NCI-H510A treated with DMSO at 0.1 percent for 48 hours (cell line): ENCODE data around the gene ITGB8.
"Not testable (repeated sequence)": the region's sequence is repeated elsewhere in the genome, so short reads cannot be mapped to it uniquely, and the experiment has no call there.

Experiments used
- DNase-seq: peaks from one replicate; lab custom pipeline; 2025; lab: John Stamatoyannopoulos, UW

The ITGB8 gene

GRCh38 chr7:20330239-20330927, at the start of gene ITGB8:
TSS of gene ITGB8 (plus strand) at chr7:20330900. CDS start at chr7:20331807, 907 bp downstream.
- peak; percentile 76 for DNase-seq

GRCh38 chr7:20282959-20283358, 47.7 kb upstream of the ITGB8 start:
- DNase-seq, result no peak

- no peak for DNase-seq
Measured at GRCh38 chr7:20283385-20283784, 47.3 kb upstream of the ITGB8 start.

- DNase-seq, result no peak
Measured at GRCh38 chr7:20284003-20284770, 46.5 kb upstream of the ITGB8 start.

GRCh38 chr7:20284771-20285143, 45.9 kb upstream of the ITGB8 start:
- no peak for DNase-seq

GRCh38 chr7:20287317-20287716, 43.4 kb upstream of the ITGB8 start:
- DNase-seq, result no peak

GRCh38 chr7:20288036-20288435, 42.7 kb upstream of the ITGB8 start:
- no peak for DNase-seq

- no peak for DNase-seq
Measured at GRCh38 chr7:20290505-20291111, 40.1 kb upstream of the ITGB8 start.

- DNase-seq, result no peak
Measured at GRCh38 chr7:20293336-20293735, 37.4 kb upstream of the ITGB8 start.

- no peak for DNase-seq
Measured at GRCh38 chr7:20296444-20296843, 34.3 kb upstream of the ITGB8 start.

- no peak for DNase-seq
Measured at GRCh38 chr7:20296901-20297300, 33.8 kb upstream of the ITGB8 start.

GRCh38 chr7:20298486-20298901, 32.2 kb upstream of the ITGB8 start:
- no peak for DNase-seq

GRCh38 chr7:20299145-20299544, 31.6 kb upstream of the ITGB8 start:
- DNase-seq, result no peak

GRCh38 chr7:20299647-20300312, 30.9 kb upstream of the ITGB8 start:
- DNase-seq, result no peak

GRCh38 chr7:20301311-20301939, 29.3 kb upstream of the ITGB8 start:
- DNase-seq, result no peak

- DNase-seq, result not testable (repeated sequence)
Measured at GRCh38 chr7:20302300-20302699, 28.4 kb upstream of the ITGB8 start.

- DNase-seq, result peak; percentile 54
Measured at GRCh38 chr7:20302891-20303290, 27.8 kb upstream of the ITGB8 start.

- DNase-seq, result peak; percentile 96
Measured at GRCh38 chr7:20304366-20304765, 26.3 kb upstream of the ITGB8 start.

GRCh38 chr7:20305726-20306125, 25.0 kb upstream of the ITGB8 start:
- no peak for DNase-seq

GRCh38 chr7:20306180-20306946, 24.3 kb upstream of the ITGB8 start:
- DNase-seq, result no peak

- DNase-seq, result peak; percentile 49
Measured at GRCh38 chr7:20307119-20307518, 23.6 kb upstream of the ITGB8 start.
